K562 (cell line): ENCODE results near the gene TOR1B. TPM values are rescaled to one million over a fixed set of nuclear protein-coding genes. Genes with fewer than 3 reads are reported as not detected.

Experiments
- AFF1 ChIP-seq, 2 experiments: fragments of 450-650 bp; IDR thresholded peaks; 2 replicates each; pipeline ENCODE4 v1.6.1; 2018; ENCODE audit warnings: mild to moderate bottlenecking in 2 of 2, low read depth in 1 of 2; ENCODE audit not compliant: partially characterized antibody in 2 of 2
- BHLHE40 ChIP-seq: IDR thresholded peaks from 2 replicates; pipeline ENCODE4 v1.6.1; 2011; ENCODE audit warnings: low read length, improper control_type of control experiment
- FOXK2 ChIP-seq, 2 experiments: fragments of 450-650 bp; IDR thresholded peaks in 1 of 2; conservative IDR thresholded peaks in 1 of 2; 2 replicates each; pipeline ENCODE4 v1.6.1; 2016; ENCODE audit warnings: low read depth in 2 of 2, mild to moderate bottlenecking in 1 of 2
- KDM4B ChIP-seq, 2 experiments: fragments of 450-650 bp in 1 of 2; sonication (generic) in 1 of 2; IDR thresholded peaks; 2 replicates each; pipeline ENCODE4 v1.6.1; 2016 to 2017; ENCODE audit warnings: borderline replicate concordance in 2 of 2, antibody characterized with exemption in 1 of 2, low read depth in 1 of 2, mild to moderate bottlenecking in 1 of 2
- MYBL2 ChIP-seq, 2 experiments: fragments of 450-650 bp in 1 of 2; sonication (generic) in 1 of 2; formaldehyde crosslinking in 1 of 2; IDR thresholded peaks; 2 replicates each; pipeline versions ENCODE4 v1.6.1 to v1.8.1; 2017 to 2022; ENCODE audit warnings: borderline replicate concordance in 1 of 2, inconsistent platforms in 1 of 2, low read depth in 1 of 2, mild to moderate bottlenecking in 1 of 2, missing genetic modification reagents in 1 of 2, moderate library complexity in 1 of 2
- NCOA4 ChIP-seq: fragments of 450-650 bp; IDR thresholded peaks from 2 replicates; pipeline ENCODE4 v1.6.1; 2018; ENCODE audit warnings: mild to moderate bottlenecking; ENCODE audit not compliant: partially characterized antibody
- NFE2 ChIP-seq: IDR thresholded peaks from 2 replicates; pipeline ENCODE4 v1.6.1; 2014; ENCODE audit warnings: antibody characterized with exemption, low read depth
- NFYB ChIP-seq: IDR thresholded peaks from 2 replicates; pipeline ENCODE4 v1.6.1; 2011; ENCODE audit warnings: mild to moderate bottlenecking, moderate library complexity; ENCODE audit not compliant: insufficient read length; ENCODE audit errors: extremely low read depth
- POLR2AphosphoS5 ChIP-seq: IDR thresholded peaks from 2 replicates; pipeline ENCODE4 v1.6.1; 2011; ENCODE audit warnings: mild to moderate bottlenecking, low read depth, low read length, moderate library complexity; ENCODE audit not compliant: control insufficient read depth, insufficient read depth
- SMARCA4 ChIP-seq: fragments of 450-650 bp; IDR thresholded peaks from 2 replicates; pipeline ENCODE4 v1.6.1; 2016
- SUPT5H ChIP-seq: fragments of 450-650 bp; IDR thresholded peaks from 2 replicates; pipeline ENCODE4 v1.6.1; 2016
- TCF3 ChIP-seq: sonication (generic); formaldehyde crosslinking; IDR thresholded peaks from 2 replicates; pipeline ENCODE4 v1.4.0; 2020; ENCODE audit warnings: mild to moderate bottlenecking, missing genetic modification reagents
- TSHZ1 ChIP-seq: fragments of 250-450 bp; sonication (Bioruptor Pico); IDR thresholded peaks from 2 replicates; pipeline ENCODE4 v1.4.0; 2020; ENCODE audit warnings: mild to moderate bottlenecking, moderate library complexity
- YY1 ChIP-seq, 3 experiments: IDR thresholded peaks; 2 replicates each; pipeline ENCODE4 v1.6.1; 2011; ENCODE audit warnings: low read length in 2 of 3, mild to moderate bottlenecking in 2 of 3, moderate library complexity in 2 of 3, borderline replicate concordance in 1 of 3, control low read depth in 1 of 3, low read depth in 1 of 3; ENCODE audit not compliant: insufficient read depth in 3 of 3, insufficient replicate concordance in 2 of 3, control insufficient read depth in 1 of 3, insufficient read length in 1 of 3; ENCODE audit errors: extremely low read depth in 1 of 3
- ZNF146 ChIP-seq: IDR thresholded peaks from one replicate; pipeline ENCODE4 v1.6.1; 2018; ENCODE audit warnings: missing compliant biosample characterization; ENCODE audit not compliant: unreplicated experiment
- ZNF253 ChIP-seq: fragments of 250-450 bp; sonication (Bioruptor Pico); conservative IDR thresholded peaks from 2 replicates; pipeline ENCODE4 v1.6.1; 2021; ENCODE audit warnings: mild to moderate bottlenecking
- ZNF507 ChIP-seq: conservative IDR thresholded peaks from 2 replicates; pipeline ENCODE4 v1.6.1; 2017; ENCODE audit warnings: missing genetic modification characterization, missing compliant biosample characterization
- polyA plus RNA-seq, 8 experiments: library from polyadenylated mRNA; depleted of rRNA in 4 of 8; stranded (reverse) in 5 of 8; unstranded in 3 of 8; fragments of >200 nt; fragmentation: Nextera tagmentation in 2 of 8; fragmentation: Illumina TruSeq in 1 of 8; extraction: Ambion mirVana in 2 of 8; extraction: Trizol in 1 of 8; gene quantifications; 2 replicates each; pipeline versions ENCODE4 v1.2.1 to v1.2.3, GENCODE V29; 2011 to 2014; ENCODE audit warnings: inconsistent platforms in 1 of 8, missing spikeins in 1 of 8
- total RNA-seq, 7 experiments: library from RNA; depleted of rRNA in 6 of 7; stranded (reverse); fragments of >200 nt in 6 of 7; fragmentation: Illumina TruSeq in 2 of 7; extraction: Trizol in 2 of 7; gene quantifications; 2 replicates each; pipeline versions ENCODE4 v1.2.1 to v1.2.3, GENCODE V29; 2011 to 2021; ENCODE audit warnings: low replicate concordance in 1 of 7
- TF ChIP-seq, protein P1 (sequence below): fragments of 200-800 bp; sonication (Bioruptor generic); IDR thresholded peaks from 2 replicates; pipeline ENCODE4 v1.6.1; 2017; ENCODE audit warnings: missing genetic modification characterization, missing compliant biosample characterization

TOR1B gene
- total and polyA plus RNA-seq, 9 of the 15 experiments (the other 6 are each of a cell fraction or from before 2014, with no cell fraction given) = 4.2 to 36.5 (median 24.6) TPM

DNA sequence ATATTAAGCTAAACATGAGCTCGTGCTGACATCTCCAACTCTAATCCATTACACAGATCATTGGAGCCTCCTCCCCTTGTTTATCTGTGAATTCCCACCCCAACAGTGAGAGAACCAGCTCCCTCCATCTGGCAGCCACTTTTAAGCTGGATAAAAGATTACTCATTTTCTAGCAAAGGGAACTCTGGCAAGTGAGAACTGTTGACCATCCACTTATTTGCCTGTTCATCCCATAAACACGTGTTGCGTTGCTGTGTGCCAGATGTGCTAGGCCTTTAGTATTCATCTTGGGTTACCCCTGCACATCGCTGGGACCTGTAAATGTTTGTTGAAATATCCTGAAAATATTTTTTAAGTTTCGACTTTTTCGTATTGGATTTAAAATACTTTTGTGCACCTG lies 23.4 kb downstream of the TOR1B start (continued):
- no peak for TF ChIP-seq AFF1 (IDR thresholded peaks at IDR 0.05; ENCODE audit: low read depth in 1 of 2, partially characterized antibody in 2 of 2)
- TF ChIP-seq NFYB = no peak
- TF ChIP-seq TSHZ1 (CRISPR knock-in tag) = no peak
- TF ChIP-seq YY1 (IDR thresholded peaks at IDR 0.05; ENCODE audit: borderline replicate concordance in 1 of 3, control insufficient read depth in 1 of 3, extremely low read depth in 1 of 3, insufficient read depth in 3 of 3, insufficient read length in 1 of 3, insufficient replicate concordance in 2 of 3, low read depth in 1 of 3, low read length in 2 of 3) = no peak
- no peak for TF ChIP-seq ZNF146 (CRISPR knock-in tag)
- peak; percentile 40; the same call in 1 of the 2 replicates for TF ChIP-seq NFE2
- 0 out of 2 replicates have a peak, but pooled peaks have one; percentile 26 for TF ChIP-seq BHLHE40
- peak; percentile 41 for TF ChIP-seq POLR2AphosphoS5
- TF ChIP-seq TCF3 (CRISPR knock-in tag) = peak; percentile 60
- TF ChIP-seq ZNF507 (tag) = no peak
- TF ChIP-seq NCOA4 = no peak
- TF ChIP-seq SMARCA4 = 0 out of 2 replicates have a peak, but pooled peaks have one; percentile 43
- TF ChIP-seq FOXK2 (conservative IDR thresholded peaks at IDR 0.05 in 1 of 2, IDR thresholded peaks at IDR 0.05 in 1 of 2; ENCODE audit: low read depth in 2 of 2) = peak; percentile 47 to 60; a peak in 1 of 4 replicates
- TF ChIP-seq, protein P1, sequence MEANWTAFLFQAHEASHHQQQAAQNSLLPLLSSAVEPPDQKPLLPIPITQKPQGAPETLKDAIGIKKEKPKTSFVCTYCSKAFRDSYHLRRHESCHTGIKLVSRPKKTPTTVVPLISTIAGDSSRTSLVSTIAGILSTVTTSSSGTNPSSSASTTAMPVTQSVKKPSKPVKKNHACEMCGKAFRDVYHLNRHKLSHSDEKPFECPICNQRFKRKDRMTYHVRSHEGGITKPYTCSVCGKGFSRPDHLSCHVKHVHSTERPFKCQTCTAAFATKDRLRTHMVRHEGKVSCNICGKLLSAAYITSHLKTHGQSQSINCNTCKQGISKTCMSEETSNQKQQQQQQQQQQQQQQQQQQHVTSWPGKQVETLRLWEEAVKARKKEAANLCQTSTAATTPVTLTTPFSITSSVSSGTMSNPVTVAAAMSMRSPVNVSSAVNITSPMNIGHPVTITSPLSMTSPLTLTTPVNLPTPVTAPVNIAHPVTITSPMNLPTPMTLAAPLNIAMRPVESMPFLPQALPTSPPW (CRISPR knock-in tag) = peak; percentile 12; the same call in 1 of the 2 replicates
- no peak for TF ChIP-seq KDM4B (IDR thresholded peaks at IDR 0.05; ENCODE audit: borderline replicate concordance in 2 of 2, low read depth in 1 of 2)
- no peak for TF ChIP-seq MYBL2 (IDR thresholded peaks at IDR 0.05; ENCODE audit: low read depth)
- no peak for TF ChIP-seq MYBL2 (CRISPR knock-in tag; IDR thresholded peaks at IDR 0.05; ENCODE audit: borderline replicate concordance)
- TF ChIP-seq SUPT5H = 0 out of 2 replicates have a peak, but pooled peaks have one; percentile 22
- TF ChIP-seq ZNF253 (CRISPR knock-in tag) = 0 out of 2 replicates have a peak, but pooled peaks have one; percentile 55
